SK-N-MC (cell line): ENCODE measurements around the gene KCNJ10.
"Not testable (repeated sequence)": the region's sequence is repeated elsewhere in the genome, so short reads cannot be mapped to it uniquely, and the experiment has no call there.

Experiments
- DNase-seq: peaks from one replicate; pipeline ENCODE4 v3.0.0-alpha.2; 2011; ENCODE audit warnings: low read depth, low spot score
- H3K27ac ChIP-seq: fragments of 200-600 bp; sonication (generic); 2 replicates; pipeline ENCODE4 v1.5.1; 2016; ENCODE audit warnings: mixed run types
- H3K36me3 ChIP-seq: fragments of 200-600 bp; sonication (generic); 2 replicates; pipeline ENCODE4 v1.6.1; 2017; ENCODE audit warnings: antibody characterized with exemption, low read length, mixed read lengths; ENCODE audit not compliant: insufficient read depth
- H3K4me3 ChIP-seq: fragments of 200-600 bp; sonication (generic); 2 replicates; pipeline ENCODE4 v1.5.1; 2016
- H3K9ac ChIP-seq: fragments of 200-600 bp; sonication (generic); 2 replicates; pipeline ENCODE4 v1.8.0; 2017; ENCODE audit warnings: mixed run types, mixed read lengths; ENCODE audit not compliant: insufficient read length
- H3K9me3 ChIP-seq: fragments of 200-600 bp; sonication (generic); 2 replicates; pipeline ENCODE4 v1.6.1; 2017; ENCODE audit warnings: low read depth, mild to moderate bottlenecking, antibody characterized with exemption, low read length, moderate library complexity, mixed read lengths
- EZH2 ChIP-seq: fragments of 200-600 bp; sonication (generic); IDR thresholded peaks from one replicate; pipeline ENCODE4 v1.6.1; 2017; ENCODE audit warnings: antibody characterized with exemption
- FOXP2 ChIP-seq: optimal IDR thresholded peaks from 2 replicates; pipeline ENCODE3; 2011; ENCODE audit warnings: mild to moderate bottlenecking, moderate library complexity; ENCODE audit not compliant: insufficient read depth; ENCODE audit errors: extremely low read length, control extremely low read depth
- POLR2AphosphoS5 ChIP-seq: IDR thresholded peaks from 2 replicates; pipeline ENCODE4 v1.6.1; 2012; ENCODE audit warnings: mild to moderate bottlenecking, low read depth, low read length, borderline replicate concordance

Gene KCNJ10

DNA sequence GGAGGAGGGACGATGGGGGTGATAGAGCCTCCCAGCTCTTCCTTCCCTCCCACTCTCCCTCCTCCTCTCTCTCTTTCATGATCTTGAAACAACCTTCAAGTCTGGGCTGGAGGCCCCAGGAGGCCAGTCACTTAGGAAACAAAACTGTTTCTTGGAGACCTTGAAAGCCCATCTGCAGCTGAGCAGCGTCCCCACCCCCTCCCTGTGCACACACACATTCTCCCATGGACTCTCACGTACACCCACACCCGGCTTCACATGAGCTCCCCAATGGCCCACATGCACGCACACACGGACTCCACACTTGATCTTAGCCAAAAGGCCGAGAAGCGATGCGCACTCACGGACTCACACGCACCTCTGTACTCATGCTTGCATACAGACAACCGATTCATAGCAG lies 42.4 kb upstream of the KCNJ10 start:
- DNase-seq = no peak
- H3K4me3 ChIP-seq = no peak overlapping the region
- no peaks in the 10 kb centered on the region for H3K9me3 ChIP-seq
- no peak overlapping the region for H3K27ac ChIP-seq
- no peak for TF ChIP-seq POLR2AphosphoS5
- no peak for TF ChIP-seq EZH2
- no peak for TF ChIP-seq FOXP2
- no peak overlapping the region for H3K9ac ChIP-seq
- no peaks in the 10 kb centered on the region for H3K36me3 ChIP-seq

DNA sequence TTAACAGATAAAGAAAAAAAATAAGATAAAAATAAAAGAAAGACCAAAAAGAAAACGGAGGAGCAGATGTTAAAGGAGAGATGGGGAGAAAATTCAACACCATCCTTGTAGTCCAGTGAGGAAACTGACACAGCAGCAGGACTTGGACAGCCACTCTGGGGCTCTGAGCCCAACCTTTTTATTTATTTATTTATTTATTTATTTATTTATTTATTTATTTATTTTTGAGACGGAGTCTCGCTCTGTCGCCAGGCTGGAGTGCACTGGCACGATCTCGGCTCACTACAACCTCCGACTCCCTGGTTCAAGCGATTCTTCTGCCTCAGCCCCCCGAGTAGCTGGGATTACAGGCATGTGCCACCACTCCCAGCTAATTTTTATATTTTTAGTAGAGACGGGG lies 41.5 kb upstream of the KCNJ10 start:
- H3K36me3 ChIP-seq, H3K4me3 ChIP-seq, H3K27ac ChIP-seq, H3K9ac ChIP-seq, DNase-seq, H3K9me3 ChIP-seq: not testable (repeated sequence)

DNA sequence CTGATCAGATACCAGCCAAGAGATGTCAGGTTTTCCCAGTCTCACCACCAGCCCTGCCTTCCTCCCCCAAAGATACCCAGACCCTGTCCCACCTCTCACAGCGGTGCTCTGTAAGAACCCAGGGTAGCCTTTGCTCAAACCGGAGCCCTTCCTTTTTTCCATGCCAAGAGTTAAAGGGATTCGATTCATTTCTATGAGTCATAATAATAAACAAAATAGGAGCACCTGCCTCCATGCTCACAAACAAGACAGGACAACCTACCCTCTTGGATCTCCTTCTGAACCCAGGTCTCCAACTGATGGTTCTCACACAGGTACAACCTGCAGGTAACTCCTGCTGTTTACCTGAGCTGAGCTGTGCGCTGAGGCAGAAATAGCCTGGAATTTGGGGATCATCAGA lies 39.7 kb upstream of the KCNJ10 start:
- TF ChIP-seq EZH2 (no peak), FOXP2 (no peak), POLR2AphosphoS5 (no peak)
- H3K9me3 ChIP-seq = no peaks in the 10 kb centered on the region
- no peak overlapping the region for H3K4me3 ChIP-seq
- H3K27ac ChIP-seq = no peak overlapping the region
- H3K9ac ChIP-seq = no peak overlapping the region
- no peak for DNase-seq
- no peaks in the 10 kb centered on the region for H3K36me3 ChIP-seq

DNA sequence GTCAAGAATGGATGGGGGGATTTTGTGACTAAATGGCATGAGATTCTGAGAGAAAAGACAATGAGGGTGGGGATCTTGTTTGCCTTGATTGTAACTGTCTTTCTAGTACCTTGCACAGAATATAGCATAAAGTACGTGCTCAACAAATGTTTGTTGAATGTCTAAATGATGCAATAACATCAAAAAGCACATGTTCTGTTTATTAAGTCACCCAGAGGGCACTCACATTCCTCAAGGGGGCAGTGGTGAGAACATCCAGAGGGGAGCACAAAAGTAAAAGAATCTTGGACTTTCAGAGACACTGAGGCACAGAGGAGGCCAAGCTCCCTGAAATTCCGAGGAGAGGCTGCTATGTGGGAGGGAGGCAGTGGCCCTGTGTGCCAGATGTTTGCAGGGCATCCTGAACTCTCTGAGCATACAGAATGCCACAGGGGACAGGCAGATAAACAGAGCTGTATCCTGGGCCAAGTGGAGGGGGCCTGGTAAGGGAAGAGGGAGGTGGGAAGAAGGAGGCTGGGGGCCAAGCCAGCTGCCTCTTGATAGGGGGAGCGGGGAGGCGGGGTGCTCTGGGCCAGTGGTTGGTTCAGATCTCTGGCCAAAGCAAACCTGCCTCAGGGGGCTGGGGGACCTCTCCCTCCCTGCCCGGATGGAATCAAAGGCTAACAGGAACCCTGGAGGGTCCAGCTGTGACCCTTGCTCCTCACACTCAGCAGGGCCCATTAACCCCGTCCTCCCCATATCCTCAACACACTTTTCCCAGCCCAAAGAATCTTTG lies 39.1 kb upstream of the KCNJ10 start:
- no peak for DNase-seq
- Histone ChIP-seq H3K9me3 (no peaks in the 10 kb centered on the region), H3K9ac (no peak overlapping the region), H3K36me3 (no peaks in the 10 kb centered on the region), H3K4me3 (no peak overlapping the region), H3K27ac (no peak overlapping the region)
- TF ChIP-seq POLR2AphosphoS5 (no peak), EZH2 (no peak), FOXP2 (no peak)

DNA sequence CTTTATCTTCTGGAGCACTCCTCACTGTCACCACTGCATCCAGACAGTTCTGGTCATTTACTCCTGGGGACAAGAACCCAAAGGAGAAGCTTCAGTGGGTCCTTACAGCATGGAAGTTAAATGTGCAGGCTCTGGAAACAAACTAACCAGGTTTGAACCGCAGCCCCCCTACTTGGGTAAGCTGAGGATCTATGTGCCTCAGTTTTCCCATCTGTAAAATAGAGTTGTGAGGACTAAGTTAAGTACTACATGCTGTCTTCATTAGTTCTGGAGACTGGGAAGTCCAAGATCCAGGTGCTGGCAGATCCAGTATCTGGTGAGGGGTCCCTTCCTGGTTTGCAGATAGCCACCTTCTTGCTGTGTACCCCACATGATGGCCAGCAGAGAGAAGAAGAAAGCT lies 37.6 kb upstream of the KCNJ10 start:
- DNase-seq = no peak
- no peak overlapping the region for H3K4me3 ChIP-seq
- H3K9me3 ChIP-seq = no peaks in the 10 kb centered on the region
- no peak for TF ChIP-seq POLR2AphosphoS5
- no peak for TF ChIP-seq EZH2
- no peak for TF ChIP-seq FOXP2
- no peak overlapping the region for H3K27ac ChIP-seq
- H3K36me3 ChIP-seq = no peaks in the 10 kb centered on the region
- no peak overlapping the region for H3K9ac ChIP-seq

DNA sequence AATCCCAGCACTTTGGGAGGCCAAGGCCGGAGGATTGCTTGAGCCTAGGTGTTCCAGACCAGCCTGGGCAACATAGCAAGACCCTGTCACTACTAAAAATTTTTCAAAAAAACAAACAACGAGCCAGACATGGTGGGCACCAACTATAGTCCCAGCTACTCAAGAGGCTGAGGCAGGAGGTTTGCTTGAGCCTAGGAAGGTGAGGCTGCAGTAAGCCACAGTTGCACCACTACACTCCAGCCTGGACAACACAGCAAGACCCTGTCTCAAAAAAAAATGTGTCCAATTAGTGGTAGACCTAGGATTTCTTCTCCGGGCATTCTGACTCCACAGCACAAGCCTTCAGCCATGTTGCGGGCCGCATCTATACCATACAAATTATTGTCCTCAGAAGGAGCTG lies 35.2 kb upstream of the KCNJ10 start:
- Histone ChIP-seq H3K9ac (no peak overlapping the region), H3K9me3 (no peaks in the 10 kb centered on the region), H3K4me3 (no peak overlapping the region), H3K36me3 (no peaks in the 10 kb centered on the region), H3K27ac (no peak overlapping the region)
- DNase-seq = no peak
- TF ChIP-seq POLR2AphosphoS5 = no peak

DNA sequence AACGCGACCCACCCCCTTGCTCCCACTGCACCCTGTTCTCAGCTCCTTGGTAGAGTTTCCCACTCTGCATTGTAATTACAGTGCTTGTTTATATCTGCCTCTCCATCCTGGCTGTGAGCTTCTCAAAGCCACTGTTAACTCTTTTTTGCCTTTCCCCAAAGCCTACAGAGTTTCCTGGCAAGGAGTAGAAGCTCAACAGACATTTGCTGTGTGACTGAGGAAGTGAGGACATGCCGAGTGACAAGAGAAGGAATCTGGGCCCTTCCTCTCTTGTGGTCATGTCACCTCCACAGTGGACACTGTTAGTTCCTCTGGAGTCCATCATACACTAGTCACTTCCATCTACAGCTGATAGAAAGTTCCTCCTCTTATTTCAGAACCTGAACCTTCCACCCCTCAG lies 34.5 kb upstream of the KCNJ10 start:
- Histone ChIP-seq H3K36me3 (no peaks in the 10 kb centered on the region), H3K9me3 (no peaks in the 10 kb centered on the region), H3K27ac (no peak overlapping the region), H3K4me3 (no peak overlapping the region), H3K9ac (no peak overlapping the region)
- TF ChIP-seq POLR2AphosphoS5 = no peak
- no peak for TF ChIP-seq FOXP2
- no peak for TF ChIP-seq EZH2
- DNase-seq = no peak

DNA sequence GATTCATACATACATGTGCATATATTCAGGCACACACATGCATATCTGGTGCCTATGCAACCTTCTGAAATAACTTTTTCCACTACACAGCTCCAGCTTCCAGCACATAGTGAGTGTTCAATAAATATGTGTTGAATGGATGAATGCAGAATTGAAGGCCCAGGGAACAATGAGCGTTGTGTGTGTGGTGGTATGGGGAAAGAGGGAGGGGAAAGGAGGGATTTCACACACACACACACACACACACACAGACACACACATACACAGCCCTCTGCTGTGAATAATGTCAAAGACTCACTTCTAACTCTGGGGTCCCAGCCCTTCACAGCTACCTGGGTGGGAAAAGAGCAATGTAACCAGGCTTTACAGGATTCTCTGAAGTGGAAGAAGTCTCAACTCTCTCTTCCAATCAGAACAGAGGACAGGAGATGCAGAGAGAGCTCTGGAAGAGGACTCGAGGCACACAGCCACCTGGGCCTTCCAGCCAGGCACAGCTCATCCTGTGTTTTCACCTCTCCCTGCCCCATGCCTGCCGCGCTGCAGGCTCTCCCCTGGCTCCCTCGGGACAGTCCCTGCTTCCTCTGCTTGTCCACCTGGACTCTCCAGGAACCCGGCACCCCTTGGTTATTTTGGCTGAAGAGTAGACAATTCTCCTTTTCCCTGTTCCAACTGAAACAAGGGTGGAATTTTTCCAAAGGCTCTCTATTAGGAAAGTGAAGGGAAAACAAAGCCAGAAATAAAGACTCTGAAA lies 33.9 kb upstream of the KCNJ10 start:
- no peak overlapping the region for H3K27ac ChIP-seq
- H3K4me3 ChIP-seq = no peak overlapping the region
- TF ChIP-seq FOXP2 = no peak
- TF ChIP-seq POLR2AphosphoS5 = no peak
- no peak for TF ChIP-seq EZH2
- H3K9ac ChIP-seq = no peak overlapping the region
- H3K9me3 ChIP-seq = no peaks in the 10 kb centered on the region
- no peaks in the 10 kb centered on the region for H3K36me3 ChIP-seq
- DNase-seq = no peak
